GM12874 (cell line): ENCODE data around the gene DPH7.

Experiments used
- TF ChIP-seq, protein P1 (sequence below): IDR thresholded peaks from 2 replicates; pipeline ENCODE4 v1.5.1; 2011; ENCODE audit warnings: low read depth, mild to moderate bottlenecking, control low read depth, low read length, moderate library complexity; ENCODE audit not compliant: insufficient read depth

Gene DPH7

DNA sequence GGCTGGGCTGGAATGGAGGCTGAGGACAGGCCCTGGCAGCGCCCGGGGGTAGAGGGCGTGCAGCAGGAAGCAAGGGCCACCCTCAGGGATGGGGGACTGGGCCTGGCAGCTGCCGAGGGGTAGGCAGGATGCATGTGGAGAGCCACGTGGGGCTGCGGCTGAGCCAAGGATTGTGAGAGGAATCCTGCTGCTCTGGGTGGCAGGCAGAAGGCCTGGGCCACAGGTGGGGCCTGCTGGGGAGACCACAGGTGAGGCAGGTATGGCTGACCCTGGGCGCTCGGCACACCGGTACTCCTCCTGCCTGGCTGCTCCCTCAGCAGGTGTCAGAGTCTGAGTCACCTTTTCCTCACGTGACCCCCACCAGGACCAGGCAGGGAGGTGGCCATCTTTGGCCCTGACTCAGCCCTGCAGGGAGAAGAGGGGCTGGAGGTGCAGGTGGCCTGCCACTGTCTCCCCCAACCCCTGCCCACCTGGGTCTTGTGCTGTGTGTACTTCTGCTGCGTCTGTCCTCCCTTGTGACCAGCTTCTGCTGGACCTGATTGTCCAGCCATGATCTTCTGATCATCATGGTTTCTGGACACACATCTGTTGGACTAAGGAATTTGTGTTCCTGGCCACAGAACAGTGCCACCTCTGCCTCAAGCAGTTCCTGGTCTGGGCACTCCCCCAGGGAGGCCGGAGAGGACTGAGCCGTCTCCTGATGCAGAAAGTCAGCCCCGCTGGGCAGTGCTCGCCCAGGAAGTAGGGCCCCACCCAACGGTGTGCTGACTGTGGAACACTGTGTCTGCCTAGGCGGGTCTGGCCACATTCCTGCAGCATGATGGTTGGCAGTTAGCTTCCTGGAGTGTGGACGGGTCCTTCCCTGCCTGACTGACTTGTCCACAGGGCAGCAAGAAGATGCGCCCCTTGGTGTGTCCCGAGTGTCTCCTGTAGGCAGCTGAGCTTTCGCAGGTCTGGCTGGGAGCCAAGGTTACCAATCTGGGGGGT lies 33.2 kb upstream of the DPH7 start:
- TF ChIP-seq, protein P1, sequence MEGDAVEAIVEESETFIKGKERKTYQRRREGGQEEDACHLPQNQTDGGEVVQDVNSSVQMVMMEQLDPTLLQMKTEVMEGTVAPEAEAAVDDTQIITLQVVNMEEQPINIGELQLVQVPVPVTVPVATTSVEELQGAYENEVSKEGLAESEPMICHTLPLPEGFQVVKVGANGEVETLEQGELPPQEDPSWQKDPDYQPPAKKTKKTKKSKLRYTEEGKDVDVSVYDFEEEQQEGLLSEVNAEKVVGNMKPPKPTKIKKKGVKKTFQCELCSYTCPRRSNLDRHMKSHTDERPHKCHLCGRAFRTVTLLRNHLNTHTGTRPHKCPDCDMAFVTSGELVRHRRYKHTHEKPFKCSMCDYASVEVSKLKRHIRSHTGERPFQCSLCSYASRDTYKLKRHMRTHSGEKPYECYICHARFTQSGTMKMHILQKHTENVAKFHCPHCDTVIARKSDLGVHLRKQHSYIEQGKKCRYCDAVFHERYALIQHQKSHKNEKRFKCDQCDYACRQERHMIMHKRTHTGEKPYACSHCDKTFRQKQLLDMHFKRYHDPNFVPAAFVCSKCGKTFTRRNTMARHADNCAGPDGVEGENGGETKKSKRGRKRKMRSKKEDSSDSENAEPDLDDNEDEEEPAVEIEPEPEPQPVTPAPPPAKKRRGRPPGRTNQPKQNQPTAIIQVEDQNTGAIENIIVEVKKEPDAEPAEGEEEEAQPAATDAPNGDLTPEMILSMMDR, result no peak

DNA sequence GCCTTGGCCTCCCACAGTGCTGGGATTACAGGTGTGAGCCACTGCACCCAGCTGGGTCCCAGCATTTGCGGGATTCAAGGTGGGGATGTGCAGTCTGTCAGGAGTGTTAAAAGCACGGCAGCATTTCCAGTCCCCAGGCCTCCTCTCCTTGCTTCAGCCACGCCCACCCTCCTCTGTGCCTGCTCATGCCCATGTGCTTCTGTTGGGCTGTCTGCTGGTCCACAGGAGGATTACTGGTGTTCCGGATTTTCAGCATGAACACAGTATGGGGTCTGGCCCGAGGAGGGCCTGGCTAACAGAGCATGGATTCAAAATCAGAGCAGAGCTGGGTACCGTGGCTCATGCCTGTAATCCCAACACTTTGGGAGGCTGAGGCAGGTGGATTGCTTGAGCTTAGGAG lies 32.2 kb upstream of the DPH7 start:
- TF ChIP-seq, protein P1, result no peak

DNA sequence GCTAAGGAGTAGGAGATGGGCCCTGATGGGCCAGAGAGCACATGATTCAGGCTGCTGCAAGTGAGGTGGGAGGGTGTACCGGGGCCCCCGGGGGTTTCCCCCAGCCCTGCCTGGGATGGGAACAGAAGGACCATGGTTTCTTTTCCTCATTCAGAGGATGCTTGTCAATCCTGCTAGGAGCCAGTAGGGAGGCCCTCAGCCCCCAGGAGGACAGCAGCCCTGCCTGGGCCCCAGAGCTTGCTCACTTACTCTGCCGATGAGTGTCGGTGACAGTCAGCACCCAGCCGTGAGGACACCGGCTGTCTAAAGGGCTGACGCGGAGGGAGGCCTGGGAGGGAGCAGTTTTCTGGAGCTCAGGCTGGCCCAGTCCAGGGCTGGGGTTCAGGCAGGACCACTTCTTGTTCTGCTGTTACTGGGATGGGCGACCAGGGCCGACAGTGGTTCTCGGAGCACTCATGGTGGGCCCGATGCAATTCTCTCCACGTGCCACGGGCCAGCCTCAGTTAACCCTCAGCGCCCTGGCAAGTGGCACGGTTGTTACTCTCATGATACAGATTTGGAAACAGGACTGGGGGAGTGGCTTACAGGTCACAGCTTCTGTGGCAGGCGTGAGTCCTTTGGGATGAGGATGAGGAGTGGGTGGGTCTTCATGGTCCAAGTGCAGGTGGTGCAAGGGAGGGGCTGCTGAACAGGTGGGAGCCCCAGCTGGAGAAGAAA lies 28.6 kb upstream of the DPH7 start:
- TF ChIP-seq, protein P1, result no peak

DNA sequence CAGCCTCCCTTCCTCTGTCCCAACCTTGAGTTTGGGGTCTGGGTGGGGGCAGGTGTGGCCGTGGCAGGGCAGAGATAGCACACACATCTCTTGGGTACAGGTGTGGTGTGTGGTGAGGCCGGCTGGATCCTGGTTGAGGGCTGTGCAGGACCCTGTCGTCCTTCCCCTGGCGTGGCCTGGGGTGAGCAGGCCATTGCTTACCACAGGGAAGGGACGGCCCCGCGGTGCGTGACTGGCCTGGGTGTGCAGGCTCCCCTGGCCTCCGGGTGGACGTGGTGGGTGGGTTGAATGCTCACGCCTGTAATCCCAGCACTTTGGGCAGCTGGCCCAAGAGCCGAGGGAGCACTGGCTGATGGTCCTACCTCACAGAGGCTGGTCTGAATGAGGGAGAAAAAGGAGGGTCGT lies 28.0 kb upstream of the DPH7 start:
- TF ChIP-seq, protein P1, result no peak

DNA sequence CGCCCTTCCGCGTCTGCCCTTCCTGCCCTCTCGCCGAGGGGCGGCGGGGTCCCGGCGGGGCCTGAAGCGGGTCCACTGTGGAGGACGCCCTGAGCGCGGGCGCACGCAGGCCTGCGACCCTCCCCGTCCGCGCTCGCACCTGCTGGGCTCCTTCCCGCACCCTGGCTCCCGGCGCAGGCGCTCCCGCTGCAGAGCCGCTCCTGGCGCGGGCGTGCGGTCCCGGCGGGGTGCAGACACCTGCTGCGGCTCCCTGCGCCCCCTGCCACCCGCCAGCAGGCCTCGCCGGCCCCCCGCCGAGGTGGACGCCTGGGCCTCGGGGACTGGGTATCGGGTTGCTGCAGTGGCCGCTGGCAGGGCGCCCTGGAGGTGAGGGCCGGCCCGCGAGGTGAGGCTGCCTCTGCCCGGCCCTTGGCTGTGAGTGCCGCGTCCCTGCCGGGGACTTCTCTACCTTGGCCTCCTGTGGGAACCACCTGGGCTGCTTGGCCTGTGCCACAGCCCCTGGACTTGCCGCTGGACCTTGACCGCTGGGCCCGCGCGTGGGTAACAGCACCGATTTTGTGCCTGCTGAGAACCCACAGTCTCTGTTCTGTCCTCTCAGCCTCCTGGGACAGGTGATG lies 27.4 kb upstream of the DPH7 start:
- TF ChIP-seq, protein P1, result no peak

DNA sequence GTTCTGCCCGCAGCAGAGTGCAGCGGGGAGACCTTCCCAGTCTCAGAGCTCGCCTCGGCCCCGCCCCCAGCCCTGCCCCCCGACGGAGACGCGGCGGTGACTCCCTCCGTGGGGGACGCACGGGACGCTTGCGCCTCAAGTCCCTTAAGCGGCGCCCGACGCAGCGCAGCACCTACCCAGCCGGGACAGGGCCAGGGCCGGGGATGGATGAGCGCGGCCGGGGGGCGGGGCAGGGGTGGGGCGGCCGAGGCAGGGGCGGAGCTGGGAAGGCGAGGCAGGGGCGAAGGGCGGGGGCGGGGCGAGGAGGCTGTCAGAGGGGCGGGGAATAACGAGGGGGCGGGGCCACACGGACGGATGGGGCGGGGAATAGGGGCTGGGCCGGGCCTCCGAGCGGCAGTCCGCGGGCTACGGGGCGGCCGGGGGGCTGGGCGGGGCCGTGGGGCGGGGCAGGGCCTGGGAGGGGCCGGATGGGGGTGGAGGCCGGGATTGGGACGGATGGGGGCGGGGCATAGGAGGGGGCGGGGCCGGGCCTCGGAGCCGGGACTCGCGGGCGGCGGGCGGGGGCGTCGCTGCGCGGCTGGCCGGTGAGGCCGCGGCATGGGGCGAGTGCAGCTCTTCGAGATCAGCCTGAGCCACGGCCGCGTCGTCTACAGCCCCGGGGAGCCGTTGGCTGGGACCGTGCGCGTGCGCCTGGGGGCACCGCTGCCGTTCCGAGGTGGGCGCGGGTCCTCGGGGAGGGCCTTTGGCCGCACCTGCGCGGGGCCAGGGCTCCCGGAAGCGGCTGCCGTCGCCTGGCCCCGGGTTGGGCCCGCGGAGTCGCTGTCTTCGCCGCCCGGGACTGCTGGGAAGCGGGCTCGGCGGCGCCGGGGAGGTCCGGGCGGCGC lies 26.6 kb upstream of the DPH7 start, which contains the start of gene ARRDC1:
TSS of gene ARRDC1 (plus strand) at position 566 of the 884 bp plus-strand sequence. CDS start at position 598, 32 bp downstream.
- TF ChIP-seq, protein P1, result no peak
